HG03457 (cell line): ENCODE measurements around the gene DGKI.
"Not testable (repeated sequence)": the region's sequence is repeated elsewhere in the genome, so short reads cannot be mapped to it uniquely, and the experiment has no call there.

ENCODE experiments used
- ATAC-seq: cut with Tn5 transposase; IDR thresholded peaks from one replicate; pipeline ENCODE4 v1.9.1; 2021; ENCODE audit warnings: moderate number of reproducible peaks; ENCODE audit not compliant: unreplicated experiment

The DGKI gene

DNA sequence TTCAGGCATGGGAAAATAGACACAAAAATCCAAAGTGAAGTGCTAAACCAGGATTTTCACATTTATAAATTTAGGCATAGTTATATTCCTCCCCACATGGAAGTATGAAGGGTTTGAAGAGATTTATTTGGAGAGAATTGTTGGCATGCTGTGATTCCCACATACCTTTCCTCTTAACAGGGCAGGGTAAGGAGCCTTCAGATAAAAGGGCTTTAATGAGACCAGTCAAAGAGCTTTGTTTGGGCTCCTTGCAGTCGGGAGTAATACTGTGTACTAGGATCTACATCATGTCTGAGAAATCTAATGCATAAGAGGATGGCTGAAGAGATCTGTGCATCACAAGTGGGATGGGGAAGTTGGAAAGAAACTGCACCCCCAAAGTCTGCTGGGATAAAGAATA, 362.4 kb downstream of the DGKI start:
- ATAC-seq: no peak

DNA sequence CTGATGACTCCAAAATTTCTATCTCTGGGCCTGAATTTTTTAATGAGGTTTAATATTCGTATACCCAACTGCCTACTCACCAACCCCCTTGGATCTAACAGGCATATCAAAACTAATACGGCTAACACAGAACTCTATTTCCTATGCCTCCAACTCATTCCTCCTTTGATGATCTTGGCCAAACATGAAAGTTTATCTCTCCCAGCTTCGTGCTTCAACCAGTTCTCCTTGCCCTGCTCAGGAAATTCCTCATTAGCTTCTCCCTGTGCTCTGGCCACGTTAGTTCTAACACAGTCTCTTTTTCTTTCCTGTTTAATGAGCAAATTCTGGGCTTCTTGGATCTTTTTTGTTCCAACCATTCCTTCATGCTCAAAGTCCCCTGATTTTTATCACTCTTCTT, 364.3 kb downstream of the DGKI start:
- ATAC-seq: no peak

- no peak for ATAC-seq
Observed at GRCh38 chr7:137480824-137481365, 365.9 kb downstream of the DGKI start.

- ATAC-seq: no peak
Observed at GRCh38 chr7:137480401-137480800, 366.4 kb downstream of the DGKI start.

GRCh38 chr7:137476937-137477336, 369.8 kb downstream of the DGKI start:
- ATAC-seq: no peak

GRCh38 chr7:137475966-137476365, 370.8 kb downstream of the DGKI start:
- no peak for ATAC-seq

DNA sequence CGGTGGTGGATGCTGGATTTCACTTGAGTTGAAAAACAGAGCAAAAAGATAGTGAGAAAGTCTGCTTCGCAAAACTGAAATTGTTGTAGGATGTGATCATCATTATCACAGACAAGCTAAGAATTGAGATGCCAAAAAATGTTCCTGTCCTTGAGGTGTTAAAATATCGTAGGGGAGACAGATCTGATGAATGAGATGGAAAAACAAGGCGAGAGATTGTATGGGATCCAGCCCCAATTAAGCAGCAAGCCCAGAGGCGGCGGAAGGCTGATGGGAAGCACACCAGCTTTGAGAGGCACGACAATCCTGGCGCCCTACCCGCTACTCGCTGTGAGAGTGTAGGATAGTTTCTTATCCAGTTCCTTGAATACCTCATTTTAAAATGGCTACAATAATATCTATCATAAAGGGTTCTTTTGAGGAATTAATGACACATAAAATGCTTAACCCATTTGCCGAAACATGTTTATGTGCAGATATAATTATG, 372.2 kb downstream of the DGKI start:
- no peak for ATAC-seq

DNA sequence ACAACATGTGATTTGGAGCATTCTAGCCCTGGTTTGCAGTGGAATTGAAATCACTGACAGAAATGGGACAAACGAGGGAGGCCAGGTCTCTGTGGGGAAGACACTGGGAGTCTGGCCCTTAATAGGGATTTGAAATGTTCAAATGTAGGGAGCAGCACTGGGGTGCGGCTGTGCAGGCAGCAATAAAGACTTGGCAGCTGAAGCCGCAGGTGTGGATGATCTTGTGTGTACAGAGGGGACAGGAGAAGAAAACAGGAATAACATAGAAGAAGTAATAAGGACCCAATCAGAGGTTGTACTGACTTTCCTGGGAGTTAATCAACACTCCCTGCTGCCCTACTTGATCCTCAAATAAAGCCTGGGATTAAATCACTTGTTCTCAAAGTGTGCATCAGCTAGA, 375.6 kb downstream of the DGKI start:
- no peak for ATAC-seq

- no peak for ATAC-seq
Observed at GRCh38 chr7:137469858-137470257, 376.9 kb downstream of the DGKI start.

GRCh38 chr7:137469191-137469811, 377.5 kb downstream of the DGKI start:
- no peak for ATAC-seq

GRCh38 chr7:137462847-137463246, 383.9 kb downstream of the DGKI start:
- no peak for ATAC-seq

DNA sequence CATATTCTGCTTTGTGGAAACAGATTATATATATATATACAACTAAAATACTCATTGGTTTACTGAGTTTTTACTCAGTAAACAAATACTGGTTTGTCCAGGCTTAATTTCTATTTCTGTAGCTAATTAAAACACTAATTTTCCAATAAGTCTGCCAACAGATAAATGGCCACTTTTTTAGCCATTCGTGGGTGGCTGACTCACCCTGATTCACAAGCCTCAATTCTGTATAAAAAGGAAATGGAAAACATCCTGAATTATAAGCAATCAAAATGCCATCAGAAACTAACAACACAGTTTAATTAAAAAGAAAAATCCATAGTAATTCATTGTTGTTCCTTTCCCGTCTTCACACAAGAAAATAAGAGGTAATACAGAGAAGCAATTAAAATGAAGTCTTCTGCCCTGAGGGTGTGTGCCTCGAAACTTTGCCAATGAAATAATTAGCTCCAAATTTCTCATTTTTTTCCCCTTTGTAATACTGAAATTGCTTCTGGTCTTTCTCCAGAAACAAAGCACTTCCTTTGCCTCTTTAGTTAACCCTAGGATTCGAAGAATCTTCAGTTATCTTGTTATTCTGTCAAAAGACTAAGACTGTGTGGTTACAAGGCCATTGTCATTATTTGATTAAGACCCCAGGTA, 384.6 kb downstream of the DGKI start:
- ATAC-seq: no peak

DNA sequence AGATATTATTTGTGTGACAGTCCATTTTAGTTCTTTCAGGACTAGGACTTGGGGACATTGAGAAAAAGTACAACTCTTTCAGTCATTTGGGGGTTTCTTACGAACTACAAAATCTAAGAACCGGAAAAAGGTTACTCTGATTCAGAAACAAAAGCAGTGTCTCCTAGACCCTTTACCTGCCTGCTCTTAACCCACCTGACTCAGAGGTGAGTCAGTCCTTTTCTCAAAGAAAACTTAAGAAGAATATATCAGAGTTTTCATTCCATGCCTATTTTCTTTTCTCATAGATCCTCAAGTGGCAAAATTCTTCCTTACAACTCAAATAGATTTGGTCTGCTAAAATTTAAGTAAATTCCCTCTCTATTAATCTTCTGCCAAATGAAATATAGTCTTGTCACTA, 388.4 kb downstream of the DGKI start:
- ATAC-seq: no peak

- ATAC-seq: no peak
Observed at GRCh38 chr7:137454767-137455166, 392.0 kb downstream of the DGKI start.

- no peak for ATAC-seq
Observed at GRCh38 chr7:137454246-137454724, 392.5 kb downstream of the DGKI start.

DNA sequence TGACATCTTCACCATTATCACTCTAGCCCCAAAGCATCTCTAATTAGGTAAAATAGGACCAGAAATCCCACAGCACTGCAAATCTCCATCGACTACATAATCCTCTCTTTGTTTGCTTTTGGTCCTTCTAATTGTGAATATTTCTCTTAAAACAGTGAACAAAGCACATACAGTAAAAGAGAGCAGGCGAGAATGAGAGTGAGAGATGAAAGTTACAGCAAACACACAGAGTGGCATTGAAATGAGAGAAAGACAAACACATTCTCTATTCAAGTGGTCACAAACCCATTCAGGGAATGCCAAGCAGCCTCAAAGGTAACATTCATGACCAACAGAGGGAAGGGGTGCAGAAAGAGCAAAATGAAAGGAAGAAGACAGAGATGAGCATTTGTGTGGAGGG, 393.4 kb downstream of the DGKI start:
- no peak for ATAC-seq

- no peak for ATAC-seq
Observed at GRCh38 chr7:137449016-137449415, 397.8 kb downstream of the DGKI start.

DNA sequence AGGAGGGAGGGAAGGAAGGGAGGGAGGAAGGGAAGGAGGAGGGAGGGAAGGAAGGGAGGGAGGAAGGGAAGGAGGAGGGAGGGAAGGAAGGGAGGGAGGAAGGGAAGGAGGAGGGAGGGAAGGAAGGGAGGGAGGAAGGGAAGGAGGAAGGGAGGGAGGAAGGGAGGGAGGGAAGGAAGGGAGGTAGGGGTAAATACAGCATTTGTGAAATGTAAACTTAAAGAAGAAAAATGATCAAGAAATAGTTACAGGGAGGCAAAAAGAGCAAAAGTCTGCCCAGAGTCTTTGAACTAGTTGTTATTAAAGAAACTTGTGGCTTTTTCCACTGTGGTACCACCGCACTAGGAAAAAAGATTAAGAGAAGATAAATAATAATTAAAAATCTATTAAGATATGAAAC, 398.2 kb downstream of the DGKI start:
- ATAC-seq: not testable (repeated sequence)

DNA sequence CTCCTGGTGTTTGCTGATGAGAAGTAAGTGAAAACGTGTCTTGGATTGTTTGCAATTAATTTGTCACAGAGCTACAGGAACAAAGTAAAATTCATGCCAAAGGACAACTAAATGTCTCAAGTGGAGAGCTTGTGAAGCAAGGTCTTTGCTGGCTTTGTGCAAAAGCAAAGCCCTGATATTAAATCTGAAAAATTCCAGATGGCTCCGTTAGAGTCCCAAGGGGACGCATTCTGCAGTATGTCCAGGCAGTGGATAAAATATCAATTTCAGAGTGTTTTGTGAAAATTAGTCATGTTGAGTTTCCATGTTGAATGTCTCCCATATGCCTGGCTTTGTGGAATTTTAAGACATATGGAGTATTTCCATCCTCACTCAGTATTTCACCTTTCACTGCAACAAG, 400.7 kb downstream of the DGKI start:
- ATAC-seq: no peak

- no peak for ATAC-seq
Observed at GRCh38 chr7:137445268-137445667, 401.5 kb downstream of the DGKI start.

DNA sequence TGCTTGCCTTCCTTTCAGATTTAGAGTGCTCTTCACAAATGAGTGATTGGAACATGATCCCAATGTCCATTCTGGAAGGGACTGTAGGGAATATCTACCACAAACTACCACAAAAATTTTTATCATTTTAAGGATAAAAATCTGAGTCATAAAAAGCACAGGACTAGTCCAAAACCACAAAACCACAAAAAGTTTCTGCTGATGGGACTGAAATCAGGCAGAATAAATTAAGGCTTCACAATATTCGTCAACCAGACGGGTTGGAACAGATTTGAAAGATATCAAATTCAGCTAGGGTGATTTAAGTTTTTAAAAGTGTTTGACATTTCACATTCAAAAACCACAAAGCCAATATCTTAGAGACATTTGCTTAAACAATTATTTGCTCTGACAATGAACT, 403.2 kb downstream of the DGKI start:
- ATAC-seq: no peak

GRCh38 chr7:137441451-137441850, 405.3 kb downstream of the DGKI start:
- no peak for ATAC-seq
